NCI-H345 treated with DMSO at 0.1 percent for 48 hours (cell line): ENCODE measurements around the gene ZNF69.
"Not testable (repeated sequence)": the region's sequence is repeated elsewhere in the genome, so short reads cannot be mapped to it uniquely, and the experiment has no call there.

ENCODE experiments used
- DNase-seq: peaks from one replicate; lab custom pipeline; 2025; ENCODE audit not compliant: unreplicated experiment; lab: John Stamatoyannopoulos, UW

Gene ZNF69

GRCh38 chr19:11887611-11888531 lies at the start of gene ZNF69:
ZNF69 (plus strand) TSS chr19:11887782; CDS start chr19:11887924, 142 bp downstream.
- peak; percentile 0 for DNase-seq

GRCh38 chr19:11843722-11844121 lies 43.9 kb upstream of the ZNF69 start:
- DNase-seq, result no peak

DNA sequence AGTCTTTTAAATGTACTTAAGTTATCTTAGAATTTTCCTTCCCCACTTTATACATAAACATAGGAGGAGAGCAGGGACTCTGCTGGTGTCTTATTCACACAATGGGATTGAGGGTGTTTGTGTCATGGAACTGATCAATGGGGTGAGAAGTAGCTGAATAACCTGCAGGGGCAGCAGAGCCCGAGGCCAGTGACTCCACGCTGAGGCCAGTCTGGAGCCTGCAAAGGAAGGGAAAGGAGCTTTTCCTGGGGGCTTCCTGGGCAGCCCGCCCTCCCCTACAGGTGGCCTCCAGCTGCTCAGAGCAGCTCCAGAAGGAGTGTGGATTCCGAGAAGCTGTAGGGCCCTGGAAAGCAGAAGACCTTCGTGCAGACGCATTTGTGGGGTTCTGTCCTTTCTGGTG lies 40.0 kb upstream of the ZNF69 start:
- DNase-seq, result not testable (repeated sequence)

- no peak for DNase-seq
Measured at GRCh38 chr19:11848200-11848593, 39.4 kb upstream of the ZNF69 start.

DNA sequence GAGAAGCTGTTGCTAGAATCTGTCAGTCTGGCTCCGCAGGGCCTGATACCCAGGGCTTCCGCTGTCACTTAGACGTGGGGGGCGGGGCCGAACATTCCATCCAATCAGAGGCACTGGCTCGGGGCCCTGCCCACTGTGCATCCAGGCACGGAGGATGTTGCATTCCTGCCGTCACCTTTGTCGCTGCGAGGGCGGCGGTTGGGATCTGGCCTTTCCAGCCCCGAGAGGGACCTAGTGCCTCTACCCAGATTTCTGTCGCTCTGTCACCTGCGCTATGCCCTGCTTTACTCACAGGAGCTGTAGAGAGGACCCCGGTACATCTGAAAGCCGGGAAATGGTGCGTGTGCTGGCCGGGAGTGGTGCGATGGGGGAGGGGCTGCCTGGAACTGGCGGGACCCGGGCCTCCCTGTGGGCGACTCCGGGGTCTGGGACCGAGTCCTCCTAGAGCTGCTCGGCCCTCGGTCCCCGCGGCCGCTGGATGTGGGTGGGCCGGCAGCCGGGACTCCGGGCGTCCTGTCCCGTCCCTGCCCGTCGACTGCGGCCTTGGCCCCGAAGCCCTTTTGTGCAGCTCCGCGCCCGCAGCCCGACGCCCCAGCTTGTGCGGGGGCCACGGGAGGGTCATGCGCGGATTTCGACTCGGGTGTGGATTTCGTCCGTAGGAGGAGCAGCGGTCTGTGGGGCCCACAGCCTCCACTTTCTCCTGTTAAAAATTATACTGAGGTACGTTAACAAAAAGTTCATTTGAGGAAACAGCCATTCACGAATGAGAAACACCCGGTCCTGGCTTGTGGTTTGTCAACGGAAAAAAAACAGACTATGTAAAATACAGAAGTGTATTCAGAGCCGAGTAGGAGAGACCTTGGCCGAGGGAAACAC lies 38.8 kb upstream of the ZNF69 start, which contains the start of gene ZNF439:
ZNF439 (plus strand) TSS at position 133 of the 876 bp plus-strand sequence; CDS start at position 275, 142 bp downstream.
- peak; percentile 15 for DNase-seq

- not testable (repeated sequence) for DNase-seq
Measured at GRCh38 chr19:11850289-11850688, 37.3 kb upstream of the ZNF69 start.

GRCh38 chr19:11853358-11853757 lies 34.2 kb upstream of the ZNF69 start:
- no peak for DNase-seq

- DNase-seq, result no peak
Measured at GRCh38 chr19:11856596-11857250, 30.9 kb upstream of the ZNF69 start.

DNA sequence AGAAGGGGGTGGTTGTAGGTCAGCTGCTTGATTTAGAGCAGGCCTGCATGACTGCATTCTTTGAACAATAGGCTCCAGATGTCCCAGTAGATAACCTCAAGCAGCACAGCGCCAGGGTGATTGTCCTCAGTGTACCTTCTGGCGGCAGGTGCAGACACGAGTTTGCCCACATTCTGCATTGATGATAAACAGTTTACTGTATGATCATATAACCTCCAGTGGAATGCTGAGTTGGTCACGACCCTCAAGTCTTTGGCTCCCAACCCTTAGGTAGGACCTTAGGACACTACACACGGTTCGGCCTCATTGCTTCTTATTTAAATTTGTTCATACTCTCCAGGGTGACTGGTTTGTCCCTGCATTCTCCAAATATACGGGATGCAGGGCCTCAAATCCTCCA lies 26.9 kb upstream of the ZNF69 start:
- no peak for DNase-seq

DNA sequence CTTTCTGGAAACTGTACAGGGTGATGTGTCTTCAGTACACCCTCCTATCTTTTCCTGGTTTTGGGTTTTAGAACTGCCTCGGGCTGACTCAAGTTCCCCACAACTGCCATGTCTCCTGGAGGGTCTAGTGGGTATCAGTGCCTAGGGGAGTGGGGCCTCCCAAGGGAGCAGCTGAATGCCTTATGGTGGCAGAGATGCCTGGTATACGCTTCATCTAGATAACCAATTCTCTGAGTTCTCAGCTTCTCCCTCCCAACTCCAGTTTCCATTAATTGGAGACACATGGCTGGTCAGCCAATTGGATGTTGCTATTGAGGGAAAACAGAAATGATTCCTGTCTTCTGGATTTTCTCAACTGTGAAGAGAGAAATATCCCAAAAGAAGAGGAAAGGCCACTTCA lies 26.3 kb upstream of the ZNF69 start:
- DNase-seq, result no peak

DNA sequence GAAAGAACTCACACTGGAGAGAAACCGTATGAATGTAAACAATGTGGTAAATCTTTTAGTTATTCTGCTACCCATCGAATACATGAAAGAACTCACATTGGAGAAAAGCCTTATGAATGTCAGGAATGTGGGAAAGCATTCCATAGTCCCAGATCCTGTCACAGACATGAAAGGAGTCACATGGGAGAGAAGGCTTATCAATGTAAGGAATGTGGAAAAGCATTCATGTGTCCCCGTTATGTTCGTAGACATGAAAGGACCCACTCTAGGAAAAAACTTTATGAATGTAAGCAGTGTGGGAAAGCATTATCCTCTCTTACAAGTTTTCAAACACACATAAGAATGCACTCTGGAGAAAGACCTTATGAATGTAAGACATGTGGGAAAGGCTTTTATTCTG lies 19.8 kb upstream of the ZNF69 start:
- DNase-seq, result not testable (repeated sequence)

DNA sequence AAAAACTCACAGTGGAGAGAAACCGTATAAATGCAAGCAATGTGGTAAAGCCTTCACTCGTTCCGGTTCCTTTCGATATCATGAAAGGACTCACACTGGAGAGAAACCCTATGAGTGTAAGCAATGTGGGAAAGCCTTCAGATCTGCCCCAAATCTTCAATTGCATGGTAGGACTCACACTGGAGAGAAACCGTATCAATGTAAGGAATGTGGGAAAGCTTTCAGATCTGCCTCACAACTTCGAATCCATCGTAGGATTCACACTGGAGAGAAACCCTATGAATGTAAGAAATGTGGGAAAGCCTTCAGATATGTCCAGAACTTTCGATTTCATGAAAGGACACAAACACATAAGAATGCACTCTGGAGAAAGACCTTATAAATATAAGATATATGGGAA lies 19.4 kb upstream of the ZNF69 start:
- DNase-seq, result no peak

GRCh38 chr19:11872624-11873023 lies 15.0 kb upstream of the ZNF69 start:
- no peak for DNase-seq

GRCh38 chr19:11873762-11874161 lies 13.8 kb upstream of the ZNF69 start:
- no peak for DNase-seq

DNA sequence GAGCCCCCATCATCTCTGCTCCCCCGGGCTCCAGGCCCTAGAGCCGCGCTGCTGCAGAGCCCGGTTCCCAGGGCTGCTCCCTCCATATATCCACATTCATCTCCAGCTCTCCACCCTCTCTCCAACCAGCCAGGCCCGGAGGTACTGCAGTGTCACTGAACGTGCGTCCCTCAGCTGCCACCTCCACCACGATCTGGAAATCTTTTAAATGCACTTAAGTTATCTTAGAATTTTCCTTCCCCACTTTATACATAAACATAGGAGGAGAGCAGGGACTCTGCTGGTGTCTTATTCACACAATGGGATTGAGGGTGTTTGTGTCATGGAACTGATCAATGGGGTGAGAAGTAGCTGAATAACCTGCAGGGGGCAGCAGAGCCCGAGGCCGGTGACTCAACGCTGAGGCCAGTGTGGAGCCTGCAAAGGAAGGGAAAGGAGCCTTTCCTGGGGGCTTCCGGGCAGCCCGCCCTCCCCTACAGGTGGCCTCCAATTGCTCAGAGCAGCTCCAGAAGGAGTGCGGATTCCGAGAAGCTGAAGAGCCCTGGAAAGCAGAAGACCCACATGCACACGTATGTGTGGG lies 7.8 kb upstream of the ZNF69 start:
- not testable (repeated sequence) for DNase-seq

DNA sequence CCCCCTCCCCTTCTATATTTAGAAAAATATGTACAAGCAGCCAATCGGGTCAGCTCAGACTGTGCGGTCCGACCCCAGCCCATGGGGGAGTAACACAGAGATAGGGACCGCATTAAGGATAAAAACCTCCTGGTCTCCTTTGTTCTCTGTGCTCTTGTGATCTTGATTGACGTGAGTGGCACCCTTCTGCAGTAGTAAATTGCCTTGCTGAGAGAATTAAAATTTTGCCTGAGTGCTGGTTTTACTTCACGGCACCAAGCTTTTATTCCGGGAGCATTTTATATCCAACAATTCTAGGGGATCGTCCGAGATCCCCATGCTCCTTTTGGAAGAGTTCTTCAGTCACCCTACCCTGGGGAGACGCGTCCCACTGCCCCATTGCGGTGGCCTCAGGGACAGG lies 7.0 kb upstream of the ZNF69 start:
- DNase-seq, result no peak

DNA sequence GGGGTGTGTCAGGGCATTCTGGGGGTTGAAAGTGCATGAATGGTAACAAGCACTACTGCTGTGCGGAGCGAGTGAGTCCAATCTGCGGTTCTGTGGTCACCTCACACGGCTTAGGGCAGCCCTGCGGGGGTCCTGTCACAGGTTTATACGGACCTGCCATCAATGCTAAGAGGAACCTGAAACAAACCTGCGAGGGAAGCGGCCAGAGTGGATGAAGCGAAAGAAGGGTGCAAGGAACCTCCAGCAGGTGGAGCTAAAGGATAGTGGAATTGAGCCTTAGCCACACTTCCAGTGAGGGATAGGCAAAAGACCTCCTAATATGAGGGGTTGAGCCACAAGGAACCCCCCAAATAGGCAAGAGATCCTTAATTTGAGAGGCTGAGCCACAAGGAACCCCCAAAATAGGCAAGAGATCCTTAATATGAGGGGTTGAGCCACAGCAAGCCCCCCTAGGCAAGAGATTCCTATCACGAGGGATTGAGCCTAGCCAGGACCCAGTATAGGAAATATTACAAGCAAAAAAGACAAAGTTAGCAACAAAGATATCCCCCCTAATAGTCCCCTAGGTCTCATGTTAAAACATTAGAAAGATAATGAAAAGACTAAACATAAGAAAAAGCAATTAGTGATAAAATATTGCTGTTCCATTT lies 6.3 kb upstream of the ZNF69 start:
- DNase-seq, result no peak

DNA sequence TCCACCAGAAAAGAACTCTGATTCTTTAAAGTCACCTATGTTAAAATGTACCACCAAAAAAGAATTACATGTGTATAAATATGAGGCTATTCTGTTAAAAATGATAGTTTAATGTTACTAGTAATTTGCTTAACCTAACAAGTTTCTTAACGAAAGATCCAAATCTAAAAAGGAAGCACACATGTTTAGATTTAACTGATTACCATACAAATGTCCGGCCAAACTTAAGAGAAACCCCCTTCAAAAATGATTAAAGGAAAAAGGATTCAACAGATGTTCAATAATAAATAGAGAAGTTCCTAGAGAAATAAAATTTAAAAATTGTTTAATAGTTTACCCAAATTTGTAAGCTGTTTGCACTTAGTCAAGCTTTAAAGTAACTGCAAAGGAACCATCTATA lies 5.0 kb upstream of the ZNF69 start:
- no peak for DNase-seq

GRCh38 chr19:11887234-11887610 lies 360 bp upstream of the ZNF69 start:
- no peak for DNase-seq

- DNase-seq, result not testable (repeated sequence)
Measured at GRCh38 chr19:11889901-11890300, 2.3 kb downstream of the ZNF69 start.
